ENCODE data around the gene ZNF215. TPM values are rescaled to one million over a fixed set of nuclear protein-coding genes. Genes with fewer than 3 reads are reported as not detected.

The ZNF215 gene
- total RNA-seq, 4 donors from 2014 or later = 0.36 to 0.44 (median 0.39) TPM; not detected in 1

DNA sequence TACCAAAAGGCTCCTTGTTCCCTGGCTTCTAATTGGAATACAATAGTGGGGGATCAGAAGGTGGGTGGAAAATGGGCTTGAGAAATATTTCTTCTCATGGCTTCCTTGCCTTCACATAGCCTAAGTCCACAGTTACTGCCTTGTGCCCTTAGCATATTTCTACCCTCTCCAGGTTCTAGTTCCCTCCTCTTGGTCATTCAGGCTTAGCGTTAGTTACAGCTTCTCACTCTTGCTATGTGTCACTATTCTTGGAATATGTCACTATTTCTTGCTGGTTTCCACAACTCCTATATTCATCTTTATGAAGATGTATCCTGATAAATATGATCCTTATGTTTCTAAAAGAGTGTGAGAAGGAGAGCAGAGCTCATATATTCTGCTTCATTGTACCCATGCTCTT, 36.4 kb upstream of the ZNF215 start:
- Histone ChIP-seq H3K36me3 (no peaks in the 10 kb centered on the region), H3K27ac (no peak overlapping the region), H3K4me1 (no peaks in the 10 kb centered on the region), H3K27me3 (no peaks in the 10 kb centered on the region), H3K4me3 (no peak overlapping the region), H3K9me3 (no peaks in the 10 kb centered on the region)
- ATAC-seq (no peak), DNase-seq (no peak)
- intact Hi-C loops (cut with DNase I; ENCODE audit: low total_unique reads) (no loop called here), in situ Hi-C loops (cut with MboI; ENCODE audit: low sequenced_read_pairs in 4 of 4) (no loop called here)
- no peak for TF ChIP-seq POLR2A (IDR thresholded peaks at IDR 0.05)
- TF ChIP-seq, protein P1, sequence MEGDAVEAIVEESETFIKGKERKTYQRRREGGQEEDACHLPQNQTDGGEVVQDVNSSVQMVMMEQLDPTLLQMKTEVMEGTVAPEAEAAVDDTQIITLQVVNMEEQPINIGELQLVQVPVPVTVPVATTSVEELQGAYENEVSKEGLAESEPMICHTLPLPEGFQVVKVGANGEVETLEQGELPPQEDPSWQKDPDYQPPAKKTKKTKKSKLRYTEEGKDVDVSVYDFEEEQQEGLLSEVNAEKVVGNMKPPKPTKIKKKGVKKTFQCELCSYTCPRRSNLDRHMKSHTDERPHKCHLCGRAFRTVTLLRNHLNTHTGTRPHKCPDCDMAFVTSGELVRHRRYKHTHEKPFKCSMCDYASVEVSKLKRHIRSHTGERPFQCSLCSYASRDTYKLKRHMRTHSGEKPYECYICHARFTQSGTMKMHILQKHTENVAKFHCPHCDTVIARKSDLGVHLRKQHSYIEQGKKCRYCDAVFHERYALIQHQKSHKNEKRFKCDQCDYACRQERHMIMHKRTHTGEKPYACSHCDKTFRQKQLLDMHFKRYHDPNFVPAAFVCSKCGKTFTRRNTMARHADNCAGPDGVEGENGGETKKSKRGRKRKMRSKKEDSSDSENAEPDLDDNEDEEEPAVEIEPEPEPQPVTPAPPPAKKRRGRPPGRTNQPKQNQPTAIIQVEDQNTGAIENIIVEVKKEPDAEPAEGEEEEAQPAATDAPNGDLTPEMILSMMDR (IDR thresholded peaks at IDR 0.05 in 4 of 5, conservative IDR thresholded peaks at IDR 0.05 in 1 of 5) = no peak

DNA sequence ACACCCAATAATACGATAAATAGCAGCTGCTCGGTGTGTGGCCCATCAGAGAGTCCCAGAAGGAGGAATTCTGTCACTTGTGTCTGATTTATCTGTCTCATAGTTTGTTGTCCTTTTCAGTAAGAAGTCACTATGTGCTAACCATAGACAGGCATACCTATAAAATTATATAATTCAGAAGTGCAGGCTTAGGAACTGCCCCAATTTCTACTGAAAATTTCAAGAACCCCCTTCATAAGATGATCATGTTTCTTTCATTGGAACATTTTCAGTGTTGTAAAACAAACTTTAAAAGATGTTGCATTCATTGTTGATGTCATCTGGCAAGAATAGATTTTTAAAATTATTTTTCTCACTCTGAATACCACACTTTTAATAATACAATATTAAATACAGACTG, 33.8 kb upstream of the ZNF215 start, which contains the start of gene OR2D2:
Gene OR2D2 (minus strand): TSS at position 101 of the 400 bp plus-strand sequence. CDS start 0 bp downstream, at position 101.
- Histone ChIP-seq H3K27me3 (no peaks in the 10 kb centered on the region), H3K27ac (no peak within 1 kb of the TSS), H3K36me3 (no peaks in the 10 kb centered on the region), H3K9me3 (no peaks in the 10 kb centered on the region), H3K4me3 (no peak within 1 kb of the TSS), H3K4me1 (no peaks in the 10 kb centered on the region)
- no peak for TF ChIP-seq POLR2A (IDR thresholded peaks at IDR 0.05)
- TF ChIP-seq, protein P1 (IDR thresholded peaks at IDR 0.05 in 4 of 5, conservative IDR thresholded peaks at IDR 0.05 in 1 of 5) = no peak
- DNase-seq = no peak
- no peak for ATAC-seq
- intact Hi-C loops (cut with DNase I; ENCODE audit: low total_unique reads) (no loop called here), in situ Hi-C loops (cut with MboI; ENCODE audit: low sequenced_read_pairs in 4 of 4) (no loop called here)

DNA sequence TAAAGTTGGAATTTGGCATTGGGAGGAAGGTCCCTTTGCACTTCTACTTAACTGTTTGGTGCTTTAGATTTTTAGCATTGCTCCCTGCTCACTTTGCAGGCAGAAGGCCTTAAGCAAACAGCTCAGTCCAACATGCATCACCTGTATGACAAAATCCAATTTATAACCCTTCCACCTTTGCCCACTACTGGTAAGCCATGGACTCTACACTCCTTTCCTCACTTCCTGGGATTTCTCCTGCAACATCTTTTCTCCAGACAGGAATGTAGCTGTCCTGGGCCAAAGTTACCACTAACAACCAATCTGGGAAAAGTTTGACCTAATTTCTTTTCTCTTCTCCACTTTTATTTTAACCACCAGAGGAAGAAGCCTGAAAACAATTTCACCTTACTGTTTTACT, 32.1 kb upstream of the ZNF215 start:
- no peak overlapping the region for H3K27ac ChIP-seq
- in situ Hi-C loops (cut with MboI; ENCODE audit: low sequenced_read_pairs in 4 of 4) = no loop called here
- DNase-seq = no peak
- no peaks in the 10 kb centered on the region for H3K36me3 ChIP-seq
- H3K4me3 ChIP-seq = no peak overlapping the region
- H3K27me3 ChIP-seq = no peaks in the 10 kb centered on the region
- no peak for TF ChIP-seq POLR2A (IDR thresholded peaks at IDR 0.05)
- TF ChIP-seq, protein P1 (IDR thresholded peaks at IDR 0.05 in 4 of 5, conservative IDR thresholded peaks at IDR 0.05 in 1 of 5) = no peak
- intact Hi-C loops (cut with DNase I; ENCODE audit: low total_unique reads) = no loop called here
- no peaks in the 10 kb centered on the region for H3K9me3 ChIP-seq
- no peak for ATAC-seq
- no peaks in the 10 kb centered on the region for H3K4me1 ChIP-seq

DNA sequence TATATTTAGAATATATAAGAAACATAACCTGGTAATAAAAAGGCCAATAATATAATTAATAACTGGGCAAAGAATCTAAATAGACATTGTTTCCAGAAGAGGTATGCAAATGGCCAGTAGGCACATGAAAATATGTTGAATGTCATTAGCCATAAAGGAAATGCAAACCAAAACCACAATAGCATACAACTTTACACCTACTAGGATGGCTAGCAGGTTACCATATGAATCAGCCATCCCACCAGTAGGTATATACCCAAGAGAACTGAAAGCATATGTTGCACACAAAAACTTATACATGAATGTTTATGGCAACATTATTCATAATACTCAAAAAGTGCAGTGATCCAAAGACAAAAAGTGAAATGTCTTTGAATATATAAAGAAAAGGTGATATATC, 31.2 kb upstream of the ZNF215 start:
- H3K27me3 ChIP-seq = no peaks in the 10 kb centered on the region
- H3K9me3 ChIP-seq = no peaks in the 10 kb centered on the region
- TF ChIP-seq, protein P1 (IDR thresholded peaks at IDR 0.05 in 4 of 5, conservative IDR thresholded peaks at IDR 0.05 in 1 of 5) = no peak
- TF ChIP-seq POLR2A (IDR thresholded peaks at IDR 0.05) = no peak
- intact Hi-C loops (cut with DNase I; ENCODE audit: low total_unique reads) (no loop called here), in situ Hi-C loops (cut with MboI; ENCODE audit: low sequenced_read_pairs in 4 of 4) (no loop called here)
- H3K4me1 ChIP-seq = no peaks in the 10 kb centered on the region
- DNase-seq = no peak
- H3K36me3 ChIP-seq = no peaks in the 10 kb centered on the region
- no peak overlapping the region for H3K27ac ChIP-seq
- no peak overlapping the region for H3K4me3 ChIP-seq
- ATAC-seq = no peak

DNA sequence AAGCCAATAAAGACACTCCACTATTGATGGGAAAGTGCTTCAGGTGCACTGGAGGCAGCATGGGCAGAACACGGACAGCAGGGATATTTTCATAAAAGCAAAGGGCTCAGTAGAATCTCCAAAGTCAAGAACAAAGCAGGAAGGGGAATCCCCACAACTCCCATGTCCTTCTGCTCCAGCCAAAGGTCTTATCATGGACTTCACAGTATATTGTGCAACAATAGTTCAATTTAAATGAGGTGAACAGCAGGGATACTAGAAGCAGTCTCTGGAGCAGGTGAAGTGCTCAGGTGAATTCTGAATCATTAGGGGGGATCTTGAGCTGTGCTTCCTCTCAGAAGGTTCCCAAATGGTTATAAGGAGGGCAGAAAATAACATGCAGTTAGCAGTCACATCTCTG, 27.3 kb upstream of the ZNF215 start:
- in situ Hi-C loops (cut with MboI; ENCODE audit: low sequenced_read_pairs in 4 of 4) (no loop called here), intact Hi-C loops (cut with DNase I; ENCODE audit: low total_unique reads) (no loop called here)
- TF ChIP-seq POLR2A (IDR thresholded peaks at IDR 0.05) = no peak
- TF ChIP-seq, protein P1 (IDR thresholded peaks at IDR 0.05 in 4 of 5, conservative IDR thresholded peaks at IDR 0.05 in 1 of 5) = no peak
- H3K27ac ChIP-seq = no peak overlapping the region
- H3K4me3 ChIP-seq = no peak overlapping the region
- no peaks in the 10 kb centered on the region for H3K36me3 ChIP-seq
- H3K9me3 ChIP-seq = no peaks in the 10 kb centered on the region
- no peaks in the 10 kb centered on the region for H3K4me1 ChIP-seq
- H3K27me3 ChIP-seq = no peaks in the 10 kb centered on the region
- ATAC-seq (no peak), DNase-seq (no peak)
